NT2/D1 (cell line): Measurements from ENCODE around the gene QKI.

Experiments
- SUZ12 ChIP-seq: IDR thresholded peaks from 2 replicates; pipeline ENCODE4 v1.6.1; 2011; ENCODE audit not compliant: insufficient read length, insufficient read depth; ENCODE audit errors: extremely low read depth
- YY1 ChIP-seq: IDR thresholded peaks from 2 replicates; pipeline ENCODE4 v1.6.1; 2011; ENCODE audit not compliant: insufficient read length, insufficient read depth
- ZNF274 ChIP-seq: IDR thresholded peaks from 2 replicates; pipeline ENCODE4 v1.6.1; 2011; ENCODE audit warnings: mild to moderate bottlenecking, low read depth, low read length

DNA sequence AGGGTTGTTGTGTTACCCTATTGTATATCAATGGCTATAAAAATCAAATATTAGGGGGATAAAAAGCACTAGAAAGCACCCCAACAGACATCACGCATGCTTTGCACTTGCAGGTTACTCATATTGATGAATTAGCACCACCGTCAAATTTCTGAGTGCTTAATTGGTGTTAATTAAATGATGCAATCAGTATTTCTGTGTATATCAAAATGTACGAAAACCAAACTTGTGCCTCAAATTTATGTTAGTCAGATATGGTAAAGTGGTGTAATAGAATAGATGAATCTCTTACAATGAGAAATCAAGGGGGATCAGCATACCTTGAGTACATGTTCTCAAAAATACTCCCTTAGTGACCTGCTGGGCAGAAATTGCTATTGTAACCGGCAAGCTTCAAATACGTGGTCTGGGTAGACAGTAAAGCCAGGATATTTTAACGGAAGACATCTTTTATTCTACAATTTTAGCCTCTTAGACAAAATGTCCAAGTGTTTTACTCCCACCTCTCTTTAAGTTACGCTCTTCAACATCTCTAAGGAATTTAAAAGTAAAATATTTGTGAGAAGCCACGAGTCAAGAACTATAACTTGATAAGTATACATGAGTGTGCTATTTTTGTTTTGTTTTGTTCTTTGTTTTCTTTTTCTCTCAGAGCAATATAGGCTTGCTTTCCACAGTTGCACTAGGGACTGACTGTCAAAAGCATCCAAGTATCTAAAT, 166.0 kb downstream of the QKI start:
- TF ChIP-seq SUZ12, result no peak
- no peak for TF ChIP-seq YY1
- TF ChIP-seq ZNF274, result no peak
